Superior temporal gyrus (tissue), 1 donor: Measurements from ENCODE around the gene LYAR.

Source experiments
- DNase-seq: peaks from one replicate; pipeline ENCODE4 v3.0.0-alpha.2; 2016; ENCODE audit errors: extremely low spot score

The LYAR gene

GRCh38 chr4:4316150-4316495 lies 26.2 kb upstream of the LYAR start:
- no peak for DNase-seq

DNA sequence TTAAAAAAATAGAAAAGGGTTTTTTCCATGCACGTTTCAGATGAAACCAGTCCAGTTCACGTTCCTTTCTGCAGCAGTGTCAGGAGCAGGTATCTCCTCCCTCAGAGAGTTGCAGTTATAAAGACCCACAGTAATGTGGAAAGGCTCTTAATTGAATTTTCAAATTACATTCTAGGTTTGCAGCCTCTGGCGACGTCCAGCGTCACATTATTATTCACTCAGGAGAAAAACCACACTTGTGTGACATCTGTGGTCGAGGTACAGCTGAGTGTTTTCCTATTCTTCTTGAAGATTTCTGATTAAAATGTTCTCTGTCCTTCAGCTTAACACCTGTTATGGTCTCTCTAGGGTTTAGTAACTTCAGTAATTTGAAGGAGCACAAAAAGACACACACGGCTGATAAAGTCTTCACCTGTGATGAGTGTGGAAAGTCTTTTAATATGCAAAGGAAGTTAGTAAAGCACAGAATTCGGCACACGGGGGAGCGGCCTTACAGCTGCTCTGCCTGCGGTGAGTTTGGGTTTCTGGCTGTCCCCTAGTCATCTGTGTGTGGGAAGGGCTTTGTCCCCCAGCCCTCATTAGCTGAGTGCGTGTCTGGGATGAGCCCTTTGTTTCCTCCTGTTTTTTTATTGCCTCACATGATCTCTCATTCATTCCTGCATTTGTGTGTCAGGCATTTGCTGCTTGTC lies 25.7 kb upstream of the LYAR start:
- no peak for DNase-seq

- DNase-seq: no peak
Observed at GRCh38 chr4:4311193-4311592, 21.2 kb upstream of the LYAR start.

- no peak for DNase-seq
Observed at GRCh38 chr4:4308800-4309441, 19.0 kb upstream of the LYAR start.

DNA sequence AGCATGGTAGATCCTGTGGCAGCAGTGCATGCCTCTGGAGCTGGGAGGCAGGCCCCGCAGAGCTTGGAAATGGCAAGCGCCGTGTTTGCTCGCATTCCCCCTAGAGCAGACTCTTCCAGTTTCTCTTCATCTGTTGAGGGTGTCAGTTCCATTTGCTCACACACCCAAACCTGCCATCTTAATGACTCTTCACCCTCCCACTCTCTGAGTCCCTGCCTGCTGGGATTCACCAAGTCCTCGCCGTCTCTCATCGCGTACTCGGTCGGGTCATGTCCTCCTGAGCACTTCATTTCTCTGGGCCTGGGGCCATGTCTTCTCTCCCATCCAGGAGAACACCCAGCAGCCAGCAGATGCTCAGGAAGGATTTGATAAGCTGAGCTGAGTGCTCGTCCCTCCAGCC lies 17.0 kb upstream of the LYAR start:
- no peak for DNase-seq

DNA sequence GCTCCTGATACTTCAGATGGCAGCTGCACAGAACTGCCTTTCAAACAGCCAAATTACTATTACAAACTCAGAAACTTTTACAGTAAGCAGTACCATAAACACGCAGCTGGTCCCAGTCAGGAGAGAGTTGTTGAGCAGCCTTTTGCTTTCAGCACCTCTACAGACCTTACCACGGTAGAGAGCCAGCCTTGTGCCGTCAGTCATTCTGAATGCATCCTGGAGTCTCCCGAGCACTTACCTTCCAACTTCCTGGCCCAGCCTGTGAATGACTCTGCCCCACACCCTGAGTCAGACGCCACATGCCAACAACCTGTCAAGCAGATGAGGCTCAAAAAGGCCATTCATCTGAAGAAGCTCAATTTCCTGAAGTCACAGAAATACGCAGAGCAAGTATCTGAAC lies 12.5 kb upstream of the LYAR start:
- DNase-seq: no peak

DNA sequence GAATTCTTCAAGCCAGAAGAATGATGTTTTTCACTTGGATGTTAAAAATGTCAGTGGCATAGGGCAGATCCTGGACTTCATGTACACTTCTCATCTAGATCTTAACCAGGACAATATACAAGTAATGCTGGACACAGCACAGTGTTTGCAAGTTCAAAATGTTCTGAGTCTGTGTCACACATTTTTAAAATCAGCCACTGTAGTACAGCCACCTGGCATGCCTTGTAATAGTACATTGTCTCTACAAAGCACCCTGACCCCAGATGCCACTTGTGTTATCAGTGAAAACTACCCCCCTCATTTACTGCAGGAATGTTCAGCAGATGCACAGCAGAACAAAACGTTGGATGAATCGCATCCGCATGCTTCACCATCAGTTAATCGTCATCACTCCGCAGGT lies 12.0 kb upstream of the LYAR start:
- no peak for DNase-seq

DNA sequence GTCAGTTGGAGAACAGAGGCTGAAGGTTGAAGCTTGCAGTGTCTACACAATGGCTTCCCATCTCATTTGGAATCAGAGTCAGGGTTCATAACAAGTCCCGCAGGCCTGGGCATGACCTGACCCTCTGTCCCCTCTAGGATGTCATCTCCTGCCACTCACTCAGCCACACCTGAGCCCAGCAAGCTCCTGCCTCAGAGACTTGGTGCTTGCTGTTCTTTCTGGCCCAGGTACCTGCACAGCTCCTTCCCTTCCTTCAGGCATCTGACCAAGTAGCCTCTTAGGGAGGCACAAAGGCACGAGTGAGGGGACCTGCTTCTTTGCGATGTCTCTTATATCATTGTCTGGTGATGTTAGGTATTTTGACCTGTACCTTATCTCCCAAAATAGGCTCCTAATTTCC lies 9.1 kb upstream of the LYAR start:
- no peak for DNase-seq

GRCh38 chr4:4296283-4296846 lies 6.4 kb upstream of the LYAR start:
- no peak for DNase-seq

DNA sequence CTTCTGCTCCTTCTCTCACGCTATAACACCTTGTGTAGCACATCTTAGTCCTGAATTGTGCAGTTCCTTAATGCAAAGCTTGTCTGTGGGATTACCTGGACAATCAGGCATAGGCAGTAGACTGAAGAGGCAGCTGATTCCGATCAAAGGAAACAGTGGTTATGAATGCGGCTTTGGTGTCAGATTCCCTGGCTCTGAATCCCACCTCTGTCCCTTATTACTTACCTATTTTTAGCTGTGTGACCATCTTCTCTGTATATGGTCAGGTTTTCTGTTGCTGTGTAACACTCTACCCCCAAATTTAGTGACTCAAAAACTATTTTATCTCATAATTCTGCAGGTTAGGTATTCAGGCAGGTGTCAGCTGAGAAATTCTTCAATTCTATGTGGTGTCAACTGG lies 3.3 kb upstream of the LYAR start:
- DNase-seq: no peak

- no peak for DNase-seq
Observed at GRCh38 chr4:4289597-4289940, 385 bp downstream of the LYAR start.

DNA sequence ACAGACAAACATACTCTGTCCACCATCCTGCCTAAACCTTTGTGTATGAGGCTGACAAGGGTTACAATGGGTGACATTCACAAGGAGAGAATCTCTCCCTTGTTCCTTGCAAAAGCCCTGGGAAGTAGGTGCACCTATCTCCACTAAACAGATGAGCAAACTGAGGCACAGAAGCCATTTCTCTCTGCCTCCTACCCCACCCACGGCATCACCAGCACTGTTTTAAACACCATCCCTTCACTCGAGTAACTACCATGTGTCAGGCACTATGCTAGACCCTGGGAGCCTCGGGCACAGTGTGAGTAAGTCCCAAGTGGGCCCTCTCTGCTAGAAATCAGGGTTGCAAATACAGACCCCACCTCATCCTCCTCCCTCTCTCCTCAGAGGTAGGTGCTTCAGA lies 899 bp downstream of the LYAR start:
- no peak for DNase-seq

GRCh38 chr4:4288098-4288497 lies 1.9 kb downstream of the LYAR start:
- DNase-seq: no peak

DNA sequence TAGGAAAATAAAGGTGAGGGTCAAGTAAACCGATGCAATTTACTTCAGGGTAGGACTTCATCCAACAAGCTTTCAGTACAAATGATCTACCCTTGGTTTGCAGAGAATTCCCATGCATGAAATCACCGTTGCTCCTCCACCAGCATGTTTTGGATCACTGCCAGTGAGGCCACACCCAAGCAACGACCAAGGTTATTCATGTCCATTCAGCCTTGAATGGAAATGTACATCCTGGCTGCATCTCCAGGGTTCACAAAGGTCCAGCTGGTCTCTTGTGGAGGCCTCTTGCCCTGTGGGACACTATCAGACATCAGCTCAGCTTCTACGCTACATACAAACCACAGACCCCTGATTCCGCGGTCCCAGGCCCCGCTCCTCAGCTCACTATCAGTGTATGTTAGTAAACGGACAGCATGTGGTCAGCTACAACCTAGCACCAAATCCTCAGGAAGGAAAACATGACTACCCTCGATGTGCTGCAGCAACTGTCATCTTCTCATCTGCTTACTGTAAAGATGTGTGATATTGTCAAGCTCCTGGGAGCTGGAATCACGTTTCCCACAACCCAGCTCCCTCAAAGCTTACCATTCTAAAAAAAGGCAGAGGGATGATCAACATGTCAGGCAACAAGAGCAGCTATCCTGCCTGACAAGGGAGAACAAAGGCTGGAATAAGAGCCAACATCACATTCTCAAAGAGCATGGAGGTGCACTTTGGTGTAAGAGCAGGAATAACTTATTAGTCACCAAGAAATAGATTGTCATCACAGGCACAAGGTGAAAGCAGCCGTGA lies 4.9 kb downstream of the LYAR start:
- no peak for DNase-seq

DNA sequence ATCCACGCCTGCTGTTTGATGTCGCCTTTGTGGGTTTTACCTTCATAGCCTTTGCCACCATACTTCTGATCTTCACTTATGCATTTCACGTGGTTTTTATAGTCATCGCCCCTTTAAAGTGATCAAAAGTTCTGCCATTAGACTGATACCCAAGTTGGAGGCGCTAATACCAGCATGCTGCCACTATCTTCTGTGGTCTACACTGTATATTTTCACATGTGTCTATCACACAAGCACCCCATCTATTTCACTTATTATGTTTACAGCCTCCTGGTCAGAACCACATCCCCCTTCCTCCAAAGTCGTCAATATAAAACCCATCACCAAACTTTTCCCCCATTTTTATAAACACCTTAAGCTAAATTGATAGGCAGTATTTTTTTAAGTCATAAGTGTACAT lies 8.2 kb downstream of the LYAR start:
- no peak for DNase-seq

DNA sequence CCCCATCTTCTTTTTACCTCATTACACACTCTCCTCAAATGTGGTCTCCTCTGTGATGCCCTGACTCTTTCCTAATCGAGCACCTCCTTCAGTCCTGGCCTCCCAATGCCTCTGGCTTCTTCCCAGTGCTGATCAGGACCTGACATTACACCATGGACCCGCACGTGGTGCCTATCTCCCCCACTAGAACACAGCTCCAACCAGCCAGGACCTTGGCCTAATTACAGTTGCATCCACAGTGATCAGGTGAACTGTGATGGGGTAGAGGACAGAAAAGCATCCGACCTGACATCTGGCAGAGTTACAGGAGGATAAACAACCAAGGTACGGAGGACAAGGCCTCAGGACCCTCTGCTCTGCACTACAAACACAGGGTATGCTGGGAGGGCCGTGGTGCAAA lies 12.4 kb downstream of the LYAR start:
- no peak for DNase-seq

GRCh38 chr4:4274226-4274625 lies 15.7 kb downstream of the LYAR start:
- no peak for DNase-seq

- DNase-seq: no peak
Observed at GRCh38 chr4:4271912-4272311, 18.0 kb downstream of the LYAR start.

GRCh38 chr4:4270529-4270928 lies 19.4 kb downstream of the LYAR start:
- DNase-seq: no peak

DNA sequence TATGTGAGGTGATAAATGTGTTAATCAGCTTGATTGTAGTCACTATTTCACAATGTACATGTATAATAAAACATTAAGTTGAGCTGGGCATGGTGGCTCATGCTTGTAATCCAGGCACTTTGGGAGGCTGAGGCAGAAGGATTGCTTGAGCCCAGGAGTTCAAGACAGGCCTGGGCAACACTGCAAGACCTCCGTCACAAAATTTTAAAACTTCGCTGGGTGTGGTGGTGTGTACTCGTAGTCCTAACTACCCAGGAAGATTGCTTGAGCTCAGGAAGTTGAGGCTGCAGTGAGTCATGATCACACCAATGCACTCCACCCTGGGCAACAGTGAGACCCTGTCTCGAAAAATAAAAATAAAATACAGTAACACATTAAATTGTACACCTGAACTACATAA lies 20.1 kb downstream of the LYAR start:
- no peak for DNase-seq

GRCh38 chr4:4269331-4269731 lies 20.6 kb downstream of the LYAR start:
- no peak for DNase-seq

- DNase-seq: peak; percentile 18
Observed at GRCh38 chr4:4268776-4269175, 21.2 kb downstream of the LYAR start.

DNA sequence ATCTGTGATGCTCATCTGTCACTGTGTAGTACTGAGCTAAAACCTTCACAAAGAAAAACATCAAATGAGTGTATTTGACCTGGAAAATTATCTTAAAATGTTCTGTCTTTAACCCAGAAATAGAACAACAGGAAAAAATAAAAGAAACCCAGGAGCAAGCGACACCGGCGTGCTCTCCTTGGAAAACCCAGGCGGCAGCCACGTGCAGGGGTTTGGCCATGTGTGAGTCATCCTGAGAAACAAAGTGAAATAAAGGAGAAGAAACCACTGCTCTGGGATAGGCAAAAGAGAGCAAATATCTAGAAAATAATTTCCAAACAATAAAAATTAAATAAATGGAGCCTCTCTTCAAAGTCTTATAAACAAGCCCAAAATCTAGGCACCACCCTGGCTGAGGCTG lies 22.0 kb downstream of the LYAR start:
- DNase-seq: no peak
